NCI-H1105 treated with DMSO at 0.1 percent for 48 hours (cell line): Measurements from ENCODE around the gene E2F2.

Source experiments
- DNase-seq: peaks from one replicate; lab custom pipeline; 2025; lab: John Stamatoyannopoulos, UW

The E2F2 gene

DNA sequence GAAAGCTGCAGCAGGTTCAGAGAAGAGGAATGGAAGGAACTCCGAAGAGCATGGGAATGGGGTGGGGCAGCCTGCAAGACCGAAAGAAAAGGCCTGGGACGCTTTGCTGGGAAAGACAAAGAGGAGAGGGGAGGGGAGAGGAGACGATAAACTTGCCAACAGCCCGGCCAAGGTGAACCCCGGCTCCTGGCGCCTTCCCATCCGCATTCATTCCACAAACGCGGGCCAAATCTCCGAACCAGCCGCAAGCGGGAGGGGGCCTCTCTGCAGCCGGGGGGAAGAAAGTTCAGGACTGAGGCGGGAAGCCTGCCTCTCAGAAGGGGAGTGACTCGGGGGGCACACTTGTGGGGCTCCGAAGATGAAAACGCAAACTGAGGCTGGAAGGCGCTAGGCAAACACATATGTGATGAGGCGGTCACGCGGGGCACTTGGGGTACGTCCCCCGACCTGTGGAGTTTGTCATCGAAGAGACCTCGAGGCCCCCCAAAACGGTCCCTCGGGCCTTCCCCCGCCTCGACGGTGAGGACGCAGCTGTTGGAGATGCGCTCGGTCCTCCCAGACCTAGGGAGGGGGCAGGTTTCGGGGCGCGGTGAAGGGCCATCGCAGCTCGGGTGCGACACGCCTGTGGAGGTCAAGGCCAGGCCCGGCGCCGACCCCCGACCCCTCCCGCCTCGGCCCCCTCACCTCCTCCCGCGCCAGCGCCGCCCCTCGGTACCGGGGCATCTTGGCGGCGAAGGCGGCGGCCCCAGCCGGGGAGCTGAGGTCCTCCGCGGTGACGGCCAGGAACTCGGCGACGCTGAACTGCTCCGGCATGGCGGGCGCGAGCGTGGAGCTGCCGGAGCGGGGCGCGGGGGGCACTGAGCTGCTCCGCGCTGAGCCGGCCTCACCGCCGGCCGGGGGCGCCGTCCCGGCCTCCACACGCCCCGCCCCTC lies 47.4 kb downstream of the E2F2 start, which contains the start of gene ASAP3:
ASAP3 (minus strand) TSS at position 859 of the 932 bp plus-strand sequence; CDS start at position 813, 46 bp downstream.
- DNase-seq, result peak; percentile 26

GRCh38 chr1:23481904-23482303 lies 49.1 kb downstream of the E2F2 start:
- no peak for DNase-seq

- DNase-seq, result no peak
These were observed 49.9 kb downstream of the E2F2 start for GRCh38 chr1:23481026-23481597.

DNA sequence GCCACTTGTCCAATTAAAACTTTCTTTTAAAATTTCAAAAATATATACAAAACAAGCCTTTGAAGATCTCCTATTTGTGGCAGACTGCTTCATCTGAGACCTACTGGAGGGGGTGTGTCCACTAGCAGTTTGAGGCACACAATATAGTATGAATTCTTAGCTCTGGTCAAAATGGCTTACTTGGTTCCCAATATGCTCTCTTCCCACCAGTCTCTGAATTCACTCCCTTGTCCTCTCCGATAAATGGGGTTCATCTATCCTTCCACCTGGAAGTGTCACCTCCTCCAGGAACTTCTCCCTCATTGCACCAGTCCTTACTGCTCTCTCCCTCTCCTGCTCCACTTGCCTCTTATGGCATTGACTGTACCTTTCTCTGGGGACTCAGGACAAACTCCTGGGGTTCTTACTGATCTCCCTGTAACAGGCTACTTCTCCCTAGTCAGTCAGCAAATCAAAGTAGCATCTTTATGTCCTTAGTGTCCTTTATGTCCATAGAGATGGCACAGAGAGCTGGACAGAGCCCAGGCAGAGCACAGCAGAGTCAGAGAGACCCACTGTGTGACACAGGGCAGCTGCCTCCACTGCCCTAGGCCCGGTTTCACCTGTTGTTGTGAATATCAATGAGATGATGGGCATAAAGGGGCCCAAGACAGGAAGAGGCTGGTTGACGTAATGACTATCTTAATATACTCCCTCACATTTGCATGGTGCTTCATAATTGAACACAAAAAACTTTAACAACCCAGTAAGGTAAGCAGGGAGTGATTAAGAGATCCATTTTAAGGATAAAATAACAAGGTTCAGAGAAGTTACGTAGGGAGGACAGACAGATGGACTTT lies 50.6 kb downstream of the E2F2 start:
- no peak for DNase-seq

DNA sequence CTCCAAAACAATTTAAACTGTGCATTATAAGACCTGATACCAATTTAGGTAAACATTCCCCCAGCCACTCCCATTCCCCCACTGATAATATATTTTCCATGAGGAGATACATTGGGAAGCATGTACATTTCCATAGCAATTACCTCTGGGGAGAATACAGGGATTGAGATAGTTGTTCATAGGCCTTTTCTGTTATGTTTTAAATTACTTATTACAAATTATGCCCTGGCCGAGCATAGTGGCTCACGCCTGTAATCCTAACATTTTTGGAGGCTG lies 51.4 kb downstream of the E2F2 start:
- no peak for DNase-seq

- no peak for DNase-seq
These were observed 52.0 kb downstream of the E2F2 start for GRCh38 chr1:23478896-23479665.

- DNase-seq, result no peak
These were observed 53.5 kb downstream of the E2F2 start for GRCh38 chr1:23477359-23478144.

DNA sequence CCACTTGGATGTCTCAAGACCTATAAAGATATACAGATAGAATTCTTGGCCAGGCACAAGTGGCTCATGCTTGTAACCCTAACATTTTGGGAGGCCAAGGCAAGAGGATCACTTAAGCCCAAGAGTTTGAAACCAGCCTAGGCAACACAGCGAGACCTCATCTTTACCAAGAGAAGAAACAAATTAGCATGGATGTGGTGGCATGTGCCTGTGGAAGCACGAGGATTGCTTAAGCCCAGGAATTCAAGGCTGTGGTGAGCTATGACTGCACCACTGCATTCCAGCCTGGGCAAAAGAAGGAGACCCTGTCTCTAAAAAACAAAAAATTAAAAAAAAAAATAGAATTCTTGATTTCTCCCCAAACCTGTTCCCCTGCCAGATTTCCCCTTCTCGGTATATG lies 55.4 kb downstream of the E2F2 start:
- no peak for DNase-seq

DNA sequence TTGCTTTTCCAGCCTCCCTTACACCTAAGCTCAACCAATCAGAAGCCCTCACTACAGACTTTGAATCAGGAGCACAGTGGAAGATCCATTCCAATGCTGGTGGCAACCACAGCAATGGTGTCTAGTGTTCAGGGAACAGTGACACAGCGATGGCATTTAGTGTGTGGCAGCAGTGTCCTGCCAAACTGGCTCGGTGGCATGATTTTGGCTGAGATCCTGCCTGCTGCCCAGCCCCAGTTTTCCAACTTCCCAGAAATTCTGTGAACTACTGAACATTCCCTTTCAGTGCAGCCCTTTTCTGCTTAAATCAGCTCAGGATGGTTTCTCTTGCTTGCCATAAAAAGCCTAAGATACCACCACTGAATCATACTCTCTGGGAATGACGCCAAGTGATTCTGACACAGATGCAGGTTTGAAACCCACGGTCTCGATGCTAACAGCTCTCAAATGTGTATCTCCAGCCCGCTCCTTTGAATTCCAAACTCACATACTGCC lies 55.9 kb downstream of the E2F2 start:
- no peak for DNase-seq

- DNase-seq, result no peak
These were observed 57.8 kb downstream of the E2F2 start for GRCh38 chr1:23473037-23473800.

GRCh38 chr1:23472351-23473036 lies 58.5 kb downstream of the E2F2 start:
- no peak for DNase-seq

DNA sequence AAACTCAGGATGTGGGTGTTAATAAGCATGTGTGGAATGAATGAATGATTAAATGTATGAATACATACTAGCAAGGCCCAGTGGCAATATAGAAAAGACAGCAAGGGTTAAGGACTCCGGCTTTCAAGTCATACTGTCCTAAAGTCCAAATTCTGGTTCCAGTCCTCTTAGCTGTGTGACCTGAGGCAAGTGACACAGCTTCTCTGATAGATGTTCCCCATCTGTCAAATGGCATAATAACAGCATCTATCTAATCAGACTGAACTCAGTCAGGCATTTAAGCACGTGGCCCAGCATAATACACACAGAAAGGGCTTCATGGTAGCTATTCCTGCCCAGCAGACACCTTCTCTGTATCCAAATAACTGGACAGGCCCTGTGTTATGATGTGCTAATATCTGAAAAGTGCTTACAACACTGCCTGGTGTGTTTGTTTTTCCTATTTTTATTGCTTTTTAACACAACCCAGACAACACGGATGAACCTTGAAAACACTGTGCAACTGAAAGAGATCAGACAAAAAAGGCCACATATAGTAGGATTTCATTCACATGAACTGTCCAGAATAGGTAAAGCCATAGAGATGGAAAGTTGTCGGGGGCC lies 59.5 kb downstream of the E2F2 start:
- no peak for DNase-seq

DNA sequence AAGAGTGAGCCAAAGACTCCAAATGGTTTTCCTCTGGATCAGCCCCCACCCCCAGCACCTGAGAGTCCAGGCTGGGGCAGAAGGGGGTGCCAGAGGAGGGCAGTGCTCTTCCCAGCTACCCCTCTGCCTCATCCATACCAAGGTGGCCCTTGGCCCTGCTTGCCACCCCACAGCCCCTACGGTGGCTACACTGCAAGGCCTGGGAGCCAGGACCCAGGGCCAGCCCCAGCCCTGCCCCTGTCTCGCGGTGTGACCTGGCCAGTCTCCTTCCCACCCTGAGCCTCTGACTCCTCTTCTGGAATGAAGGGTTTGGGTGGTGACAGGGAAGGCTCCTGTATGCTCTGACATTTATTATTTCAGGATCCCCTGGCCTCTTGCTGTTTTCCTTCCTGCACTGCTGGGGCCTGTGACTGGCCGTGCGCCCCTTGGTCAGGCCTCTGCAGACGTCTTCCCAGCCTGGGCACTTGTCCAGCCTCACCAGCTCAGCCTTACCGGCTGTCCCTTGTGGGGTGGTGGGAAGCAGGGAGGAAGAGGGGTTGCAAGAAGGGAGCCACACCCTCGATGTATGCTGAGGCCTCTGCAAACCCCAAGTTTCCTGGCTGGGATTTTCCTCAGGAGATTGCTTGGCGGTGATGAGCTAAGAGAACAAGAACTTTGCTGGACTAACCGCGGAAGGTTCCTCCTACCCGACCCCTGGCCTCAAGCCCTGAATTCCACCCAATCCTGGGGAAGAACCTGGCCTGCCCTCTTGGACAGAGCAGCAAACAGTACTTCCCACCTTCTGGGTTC lies 60.6 kb downstream of the E2F2 start:
- DNase-seq, result no peak

DNA sequence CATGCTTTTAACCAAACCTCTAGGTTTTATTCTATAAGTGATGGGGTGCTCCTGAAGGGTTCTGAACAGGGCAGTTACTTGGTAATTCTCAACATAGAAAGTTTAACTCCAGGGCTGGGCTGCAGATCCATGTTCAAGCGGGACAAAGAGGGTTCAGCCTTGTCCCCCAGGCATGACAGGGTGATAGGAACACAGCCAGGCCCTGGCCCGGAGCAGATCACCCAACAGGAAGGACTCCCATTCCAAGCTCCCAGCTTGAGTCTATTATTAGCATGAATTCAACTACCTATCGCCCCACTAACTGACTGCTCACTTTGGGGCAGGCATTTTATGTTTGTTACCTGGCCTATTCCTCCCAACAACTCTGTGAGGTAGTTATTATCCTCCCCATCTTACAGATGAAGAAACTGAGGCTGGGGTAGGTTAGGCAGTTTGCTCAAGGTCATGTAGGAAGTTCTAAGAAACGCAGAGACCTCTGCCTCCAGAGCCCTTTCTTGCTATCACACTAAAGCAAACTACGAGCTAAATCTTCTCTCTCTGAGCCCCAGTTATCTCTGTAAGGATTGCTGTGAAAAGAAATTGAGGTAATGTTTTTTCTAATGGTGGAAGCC lies 61.6 kb downstream of the E2F2 start:
- no peak for DNase-seq

DNA sequence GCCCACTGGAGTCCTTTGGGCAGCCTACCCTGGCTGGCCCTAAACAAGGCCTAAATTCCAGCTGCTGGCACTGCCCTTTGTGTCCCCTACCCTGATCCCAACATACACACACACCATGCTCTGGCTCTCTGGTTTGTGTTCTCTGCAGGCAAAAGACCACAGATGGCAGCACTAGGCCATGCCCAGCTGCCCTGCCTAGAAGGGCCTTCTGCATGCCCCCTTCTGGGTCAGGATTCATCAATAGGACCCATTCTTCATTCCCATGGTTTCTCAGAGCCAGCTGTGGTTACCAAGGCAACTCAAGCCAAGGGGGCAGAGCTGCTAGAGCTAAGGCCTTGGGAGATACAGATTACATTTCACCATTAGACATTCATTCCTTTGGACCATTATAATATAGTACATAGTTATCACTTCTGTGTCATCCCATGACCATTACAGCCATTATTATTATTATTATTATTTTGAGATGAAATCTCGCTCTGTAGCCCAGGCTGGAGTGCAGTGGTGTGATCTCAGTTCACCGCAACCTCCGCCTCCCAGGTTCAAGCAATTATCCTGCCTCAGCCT lies 64.5 kb downstream of the E2F2 start:
- no peak for DNase-seq

GRCh38 chr1:23463286-23463685 lies 67.7 kb downstream of the E2F2 start:
- DNase-seq, result no peak

GRCh38 chr1:23462766-23463165 lies 68.3 kb downstream of the E2F2 start:
- DNase-seq, result no peak

DNA sequence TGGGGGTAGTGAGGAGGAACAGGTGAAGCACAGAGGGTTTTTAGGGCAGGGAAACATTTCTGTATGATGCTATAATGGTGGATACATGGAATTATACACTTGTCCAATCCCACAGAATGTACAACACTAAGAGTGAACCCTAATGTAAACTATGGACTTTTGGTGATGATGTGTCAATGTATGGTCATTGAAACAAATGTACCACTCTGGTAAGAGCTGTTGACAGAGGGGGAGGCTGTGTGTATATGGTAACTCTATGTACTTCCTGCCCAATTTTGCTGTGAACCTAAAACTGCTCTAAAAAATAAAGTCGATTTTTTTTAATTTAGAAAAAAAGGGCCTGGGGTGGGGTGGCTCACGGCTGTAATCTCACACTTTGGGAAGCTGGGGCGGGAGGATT lies 70.0 kb downstream of the E2F2 start:
- DNase-seq, result no peak
